NCI-H1092 treated with DMSO at 0.1 percent for 48 hours (cell line): Measurements from ENCODE around the gene AFF1.
"Not testable (repeated sequence)": the region's sequence is repeated elsewhere in the genome, so short reads cannot be mapped to it uniquely, and the experiment has no call there.

ENCODE experiments used
- DNase-seq: peaks from one replicate; lab custom pipeline; 2025; lab: John Stamatoyannopoulos, UW

AFF1 gene

GRCh38 chr4:87117051-87117731 lies 182.4 kb downstream of the AFF1 start:
- no peak for DNase-seq

GRCh38 chr4:87117732-87118075 lies 182.9 kb downstream of the AFF1 start:
- DNase-seq = no peak

- DNase-seq = no peak
These were observed 183.6 kb downstream of the AFF1 start for GRCh38 chr4:87118421-87118820.

GRCh38 chr4:87118826-87119225 lies 184.0 kb downstream of the AFF1 start:
- no peak for DNase-seq

GRCh38 chr4:87120010-87120409 lies 185.2 kb downstream of the AFF1 start:
- no peak for DNase-seq

GRCh38 chr4:87120411-87121162 lies 185.8 kb downstream of the AFF1 start:
- DNase-seq = no peak

GRCh38 chr4:87121341-87122065 lies 186.7 kb downstream of the AFF1 start:
- DNase-seq = no peak

GRCh38 chr4:87122252-87122651 lies 187.4 kb downstream of the AFF1 start:
- DNase-seq = no peak

GRCh38 chr4:87126056-87126455 lies 191.2 kb downstream of the AFF1 start:
- DNase-seq = no peak

GRCh38 chr4:87128006-87128705 lies 193.3 kb downstream of the AFF1 start:
- no peak for DNase-seq

- DNase-seq = no peak
These were observed 194.9 kb downstream of the AFF1 start for GRCh38 chr4:87129681-87130080.

GRCh38 chr4:87130985-87131703 lies 196.3 kb downstream of the AFF1 start:
- DNase-seq = no peak

GRCh38 chr4:87132035-87132434 lies 197.2 kb downstream of the AFF1 start:
- no peak for DNase-seq

GRCh38 chr4:87133183-87133582 lies 198.4 kb downstream of the AFF1 start:
- DNase-seq = no peak

- no peak for DNase-seq
These were observed 199.3 kb downstream of the AFF1 start for GRCh38 chr4:87134122-87134521.

GRCh38 chr4:87141428-87141827 lies 206.6 kb downstream of the AFF1 start:
- DNase-seq = no peak

GRCh38 chr4:87144356-87144755 lies 209.5 kb downstream of the AFF1 start:
- DNase-seq = no peak

- not testable (repeated sequence) for DNase-seq
These were observed 211.1 kb downstream of the AFF1 start for GRCh38 chr4:87145934-87146333.

GRCh38 chr4:87147116-87147515 lies 212.3 kb downstream of the AFF1 start:
- DNase-seq = no peak

GRCh38 chr4:87150498-87151261 lies 215.9 kb downstream of the AFF1 start:
- DNase-seq = peak; percentile 60

- no peak for DNase-seq
These were observed 216.9 kb downstream of the AFF1 start for GRCh38 chr4:87151730-87152129.
